ENCODE measurements around the gene RRP7A.
"Not testable (repeated sequence)": the region's sequence is repeated elsewhere in the genome, so short reads cannot be mapped to it uniquely, and the experiment has no call there.

Gene RRP7A

DNA sequence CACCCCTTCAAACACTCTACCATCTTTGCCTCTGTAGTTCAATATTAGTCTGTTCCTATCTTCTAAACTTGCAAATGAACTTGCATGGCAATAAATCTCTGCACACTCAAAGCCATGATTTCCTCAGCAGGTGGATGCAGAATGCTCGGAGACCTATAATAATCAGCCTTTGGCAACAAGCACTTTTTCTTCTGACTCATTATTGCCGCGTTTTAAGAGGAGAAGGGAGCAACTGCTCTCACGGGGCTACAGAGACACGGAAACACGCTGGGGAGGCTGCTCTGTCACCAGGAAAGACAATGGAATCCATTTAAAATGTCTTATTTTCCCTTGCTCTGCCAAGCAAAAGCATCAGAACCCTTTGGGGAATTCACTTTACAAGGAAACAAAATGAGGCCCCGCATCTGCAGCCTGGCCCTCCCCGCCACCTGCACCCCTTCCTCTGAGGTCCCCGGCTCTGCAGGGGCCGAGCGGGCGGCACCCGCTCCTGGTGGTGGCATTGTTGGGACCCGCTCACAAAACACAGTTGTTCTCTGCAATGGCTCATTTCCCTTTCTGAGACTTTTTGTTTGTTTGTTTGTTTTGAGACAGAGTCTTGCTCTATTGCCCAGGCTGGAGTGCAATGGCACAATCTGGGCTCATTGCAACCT, 15.6 kb upstream of the RRP7A start:
- not testable (repeated sequence) for DNase-seq

DNA sequence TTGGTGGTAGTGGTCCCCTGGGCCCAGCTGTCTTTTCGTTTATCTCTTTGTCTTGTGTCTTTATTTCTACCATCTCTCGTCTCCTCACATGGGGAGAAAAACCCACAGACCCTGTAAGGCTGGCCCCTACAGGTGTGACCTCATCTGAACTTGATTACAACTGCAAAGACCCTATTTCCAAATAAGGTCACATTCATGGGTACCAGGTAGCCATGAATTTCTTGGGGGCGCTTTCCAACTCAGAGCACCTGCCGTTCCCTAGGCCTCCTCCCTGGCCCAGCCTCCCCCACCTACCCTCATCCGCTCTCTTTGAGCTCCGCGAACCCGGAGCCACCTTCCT, 14.0 kb upstream of the RRP7A start:
- no peak for DNase-seq

DNA sequence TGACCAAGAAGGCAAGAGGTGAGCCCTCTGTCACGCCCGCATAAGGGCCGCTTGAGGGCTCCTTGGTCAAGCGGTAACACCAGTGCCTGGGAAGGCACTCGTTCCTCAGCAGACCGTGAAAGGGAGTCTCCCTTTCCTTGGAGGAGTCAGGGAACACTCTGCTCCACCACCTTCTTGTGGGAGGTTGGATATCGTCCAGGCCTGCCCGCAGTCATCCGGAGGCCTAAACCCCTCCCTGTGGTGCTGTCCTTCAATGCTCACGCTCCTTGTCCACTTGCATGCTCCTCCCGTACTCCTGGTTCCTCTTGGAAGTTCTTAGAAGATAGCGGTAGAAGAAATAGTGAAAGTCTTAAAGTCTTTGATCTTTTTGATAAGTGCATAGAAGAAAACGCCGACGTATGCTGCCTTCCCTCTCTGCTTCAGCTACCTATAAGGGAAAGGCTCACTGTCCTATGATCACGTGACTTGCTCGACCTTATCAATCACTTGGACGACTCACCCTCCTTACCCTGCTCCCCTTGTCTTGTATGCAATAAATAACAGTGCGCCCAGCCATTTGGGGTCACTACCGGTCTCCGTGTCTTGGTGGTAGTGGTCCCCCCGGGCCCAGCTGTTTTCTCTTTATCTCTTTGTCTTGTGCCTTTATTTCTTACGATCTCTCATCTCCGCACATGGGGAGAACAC, 11.9 kb upstream of the RRP7A start:
- not testable (repeated sequence) for DNase-seq

DNA sequence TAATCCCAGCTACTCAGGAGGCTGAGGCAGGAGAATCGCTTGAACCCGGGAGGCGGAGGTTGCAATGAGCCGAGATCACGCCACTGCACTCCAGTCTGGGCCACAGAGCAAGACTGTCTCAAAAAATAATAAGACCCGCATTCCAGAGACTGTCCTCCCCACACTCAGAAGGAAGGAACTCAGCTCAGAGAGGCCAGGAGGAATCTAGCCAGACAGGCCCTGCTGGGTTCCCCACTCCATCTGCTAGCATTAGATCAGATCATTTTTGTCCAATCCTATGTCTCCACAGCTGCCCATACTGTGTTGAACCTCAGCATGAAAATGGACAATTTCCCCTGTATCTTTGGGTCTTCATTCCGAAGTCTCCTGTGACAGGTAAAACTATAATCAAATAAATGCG, 9.8 kb upstream of the RRP7A start:
- DNase-seq, result not testable (repeated sequence)

DNA sequence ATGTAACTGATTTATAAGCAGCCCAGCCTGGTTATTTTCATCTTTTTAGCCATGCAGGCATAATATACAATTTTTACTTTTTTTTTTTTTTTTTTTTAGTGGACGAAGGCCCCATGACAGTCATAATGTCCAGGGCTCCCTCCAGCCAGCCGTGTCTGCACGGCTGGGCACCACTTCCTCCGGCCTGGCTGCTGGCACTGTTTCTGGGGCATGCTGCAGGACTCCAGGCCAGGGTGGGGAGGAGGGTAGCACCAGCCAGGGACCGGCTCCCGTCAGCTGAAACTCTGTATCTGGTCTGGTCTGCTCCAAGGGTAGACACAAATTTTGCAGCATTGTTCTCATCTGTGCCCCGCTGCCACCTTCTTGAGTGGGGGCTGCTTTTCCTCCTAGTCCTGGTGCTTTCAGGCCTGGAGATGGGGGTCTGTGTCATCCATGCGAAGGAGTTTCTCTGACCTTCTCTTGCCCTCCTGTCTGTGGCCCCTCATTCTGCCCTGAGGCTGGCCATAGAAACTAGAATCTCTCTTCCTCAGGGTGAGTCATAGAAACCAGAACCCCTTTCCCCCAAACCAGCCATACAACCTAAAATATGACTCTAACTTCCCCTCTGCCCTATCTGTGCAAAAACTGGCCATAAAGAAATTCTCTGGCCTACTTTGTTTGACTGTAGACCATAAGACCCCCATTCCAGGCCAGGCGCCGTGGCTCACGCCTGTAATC, 9.2 kb upstream of the RRP7A start:
- no peak for DNase-seq

DNA sequence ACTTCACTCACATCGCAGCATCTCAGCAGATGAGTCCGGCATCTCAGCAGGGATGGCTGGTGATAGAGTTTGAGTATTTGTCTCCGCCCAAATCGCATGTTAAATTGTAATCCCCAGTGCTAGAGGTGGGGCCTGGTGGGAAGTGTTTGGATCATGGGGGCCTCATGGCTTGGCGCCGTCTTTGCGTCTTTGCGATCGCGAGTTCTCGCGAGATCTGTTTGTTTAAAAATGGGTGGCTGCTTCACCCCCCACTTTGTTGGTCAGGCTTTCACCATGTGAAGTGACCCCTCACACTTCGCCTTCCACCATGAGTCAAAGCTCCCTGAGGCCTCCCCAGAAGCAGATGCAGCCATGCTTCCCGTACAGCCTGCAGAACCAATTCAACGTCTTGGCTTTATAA, 3.0 kb upstream of the RRP7A start:
- DNase-seq, result no peak

DNA sequence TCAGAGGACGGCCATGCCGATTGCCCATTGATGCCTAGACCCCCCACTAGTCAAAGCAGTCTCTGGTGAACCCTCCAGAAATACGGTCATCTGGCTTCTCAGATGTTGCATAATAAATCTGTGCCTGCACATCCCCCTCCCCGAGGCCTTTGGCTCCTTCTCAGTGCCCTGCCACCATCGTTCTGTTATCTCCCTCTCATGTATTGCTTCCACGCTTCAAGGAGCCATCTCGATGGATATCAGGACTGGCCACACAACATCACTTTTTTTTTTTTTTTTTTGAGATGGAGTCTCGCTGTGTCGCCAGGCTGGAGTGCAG, 1.6 kb upstream of the RRP7A start:
- DNase-seq, result no peak

DNA sequence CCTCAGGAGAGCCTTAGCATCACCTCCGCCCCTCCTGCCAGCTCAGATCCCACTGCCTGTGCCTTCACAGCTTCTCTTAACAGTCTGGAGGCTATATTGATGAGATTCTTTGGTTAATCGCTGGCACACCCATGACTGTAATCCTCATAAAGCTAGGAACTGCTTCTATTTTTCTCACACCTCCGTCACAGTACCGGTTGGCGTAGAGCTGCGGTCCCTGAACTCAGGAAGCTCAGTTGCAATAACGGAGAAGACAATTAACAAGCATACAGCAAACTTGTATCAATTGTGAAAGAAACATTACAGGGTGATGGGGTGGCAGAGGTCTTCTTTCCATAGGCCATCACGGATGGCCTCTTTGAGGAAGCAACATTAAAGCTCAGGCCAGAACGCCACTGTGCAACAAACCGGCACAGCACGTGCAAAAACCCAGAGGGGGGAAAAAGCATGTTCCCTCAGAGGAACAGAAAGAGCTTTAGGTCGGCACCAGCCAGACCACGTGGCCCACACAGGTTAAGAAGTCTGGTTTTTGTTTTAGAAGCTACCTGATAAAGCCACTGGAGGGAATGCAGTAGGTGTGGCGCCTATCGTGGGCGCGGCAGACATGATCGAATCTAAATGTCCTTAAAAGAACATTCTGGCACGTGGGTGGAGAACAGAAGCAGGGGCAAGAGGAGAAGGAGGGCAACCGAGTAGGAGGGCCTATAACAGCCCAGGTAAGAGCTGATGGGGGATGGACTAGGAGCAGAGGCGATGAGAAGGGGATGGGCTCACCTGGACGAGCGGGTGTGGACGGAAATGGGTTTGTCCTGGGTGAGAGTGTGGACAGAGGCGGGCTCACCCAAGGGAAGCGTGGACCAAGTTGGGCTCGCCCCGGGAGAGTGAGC, 715 bp downstream of the RRP7A start:
- DNase-seq, result not testable (repeated sequence)

DNA sequence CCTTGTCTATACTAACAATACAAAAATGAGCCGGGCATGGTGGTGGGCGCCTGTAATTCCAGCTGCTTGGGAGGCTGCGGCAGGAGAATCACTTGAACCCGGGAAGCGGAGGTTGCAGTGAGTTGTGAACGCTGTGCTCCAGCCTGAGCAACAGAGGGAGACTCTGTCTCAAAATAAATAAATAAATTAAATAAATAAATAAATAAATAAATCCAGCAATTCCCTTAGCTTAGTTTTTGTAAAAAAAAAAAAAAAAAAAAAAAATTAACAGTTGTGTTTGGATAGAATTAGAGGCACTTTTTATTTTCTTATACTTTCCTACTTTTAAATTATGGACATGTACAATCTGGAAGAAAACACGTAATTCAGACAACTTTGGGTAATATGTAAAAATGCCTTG, 2.5 kb downstream of the RRP7A start:
- DNase-seq, result not testable (repeated sequence)

DNA sequence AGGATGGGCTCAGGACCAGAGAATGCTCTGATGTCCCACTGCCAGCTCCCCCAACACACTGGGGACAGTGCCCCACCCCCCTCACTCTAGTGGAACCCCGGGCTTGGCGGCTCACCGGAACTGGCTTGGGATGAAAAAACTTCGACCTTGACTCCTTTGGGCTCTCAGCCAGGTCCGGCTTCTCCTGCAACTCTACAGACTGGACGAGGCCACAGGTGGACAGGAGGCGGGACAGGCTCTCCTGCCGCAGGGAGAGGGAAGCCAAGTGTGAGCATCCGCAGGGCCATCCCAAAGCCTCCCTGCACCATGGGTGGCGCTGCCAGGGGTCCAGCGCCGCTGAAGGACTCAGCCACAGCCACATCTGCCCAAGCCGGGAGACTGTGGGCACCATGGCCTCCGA, 3.7 kb downstream of the RRP7A start:
- no peak for DNase-seq

DNA sequence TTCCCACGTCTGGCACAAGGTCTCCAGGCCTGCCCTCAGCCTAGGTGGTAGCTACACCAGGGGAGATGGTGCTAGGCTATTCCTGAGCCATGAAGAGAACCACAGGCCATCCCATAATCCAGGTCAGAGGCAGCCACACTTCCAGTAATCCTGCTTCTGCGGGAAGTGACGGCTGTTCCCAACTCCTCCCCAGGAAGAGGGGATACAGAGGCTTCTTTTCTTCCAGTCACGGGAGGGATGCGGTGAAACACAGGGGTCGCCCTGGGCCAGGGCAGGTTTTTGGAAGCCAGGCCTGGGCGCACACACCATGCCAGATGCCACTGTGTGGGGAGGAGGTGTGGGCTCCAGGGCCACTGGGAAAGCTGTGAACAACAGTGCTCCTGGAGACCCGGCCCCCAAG, 4.3 kb downstream of the RRP7A start:
- not testable (repeated sequence) for DNase-seq

DNA sequence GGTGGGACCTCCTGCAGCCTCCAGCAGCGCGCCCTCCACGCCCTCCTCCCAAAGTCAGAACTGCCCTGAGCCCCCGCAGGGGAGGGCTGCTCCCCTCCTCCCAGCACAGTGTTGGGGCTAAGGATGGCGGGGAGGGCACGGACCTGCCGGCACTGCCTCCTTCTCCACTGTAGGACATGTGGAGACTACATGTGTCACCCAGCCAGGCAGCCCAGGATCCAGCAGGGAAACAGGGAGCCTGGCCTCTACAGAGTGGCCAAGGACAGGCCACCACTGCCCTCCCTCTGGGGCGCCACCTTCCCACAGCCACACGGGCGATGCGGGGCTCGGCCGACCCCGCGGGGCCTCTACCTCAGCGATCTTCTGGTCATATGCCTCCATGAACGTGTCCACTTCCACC, 5.3 kb downstream of the RRP7A start:
- DNase-seq, result not testable (repeated sequence)

DNA sequence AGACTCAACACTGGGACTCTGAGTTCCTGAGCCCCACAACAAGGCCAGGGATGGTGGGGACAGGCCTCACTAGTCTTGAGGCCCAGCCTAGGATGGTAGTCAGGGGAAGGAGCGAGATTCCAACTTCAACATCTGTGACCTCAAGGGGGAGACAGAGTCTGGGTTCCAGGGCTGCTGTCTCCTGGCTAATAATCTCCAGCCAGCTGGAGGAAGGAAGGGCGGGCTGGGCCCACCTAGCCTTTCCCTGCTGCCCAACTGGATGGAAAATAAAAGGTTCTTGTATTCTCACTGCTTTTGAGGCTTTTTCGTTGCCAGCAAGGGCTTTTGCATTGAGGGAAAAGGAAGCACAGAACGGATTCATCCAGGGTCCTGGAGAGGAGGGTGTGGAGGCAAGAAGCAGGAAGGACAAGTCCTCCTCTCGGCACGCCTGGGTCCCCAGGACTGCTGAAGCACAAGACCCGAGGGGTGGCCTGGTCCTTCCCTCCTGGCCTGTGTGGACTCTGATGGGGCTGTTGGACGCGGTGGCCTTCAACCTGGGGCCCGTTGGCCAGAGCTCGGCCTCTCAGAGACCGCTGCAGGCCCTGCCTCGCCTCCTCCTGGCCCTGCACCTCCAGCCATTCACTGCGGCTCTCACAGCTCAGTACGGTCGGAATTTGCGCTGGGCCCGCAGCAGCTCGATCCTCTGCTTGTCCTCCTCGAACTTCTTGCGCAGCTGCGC, 7.2 kb downstream of the RRP7A start:
- not testable (repeated sequence) for DNase-seq

DNA sequence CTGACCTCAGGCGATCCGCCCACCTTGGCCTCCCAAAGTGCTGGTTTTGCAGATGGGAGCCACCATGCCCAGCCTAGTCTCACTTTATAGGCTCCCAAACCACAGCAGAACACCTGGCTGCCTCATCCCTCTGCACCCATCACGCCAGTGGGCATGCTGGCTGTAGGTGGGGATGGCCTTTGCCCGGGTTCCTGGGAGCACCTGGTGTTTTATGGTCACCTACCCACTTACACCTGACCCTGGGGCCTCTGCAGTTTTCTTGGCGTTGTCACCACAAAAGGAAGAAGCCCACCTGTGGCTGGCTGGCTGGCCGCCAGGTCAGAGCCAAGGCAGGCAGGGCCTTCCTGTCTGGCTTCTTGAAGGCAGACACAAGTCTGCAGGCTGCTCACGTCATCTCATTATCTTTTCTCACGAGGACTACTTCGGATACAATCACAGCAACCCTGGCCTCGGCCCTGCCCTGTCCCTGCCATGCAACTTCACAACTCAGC, 8.2 kb downstream of the RRP7A start:
- no peak for DNase-seq

DNA sequence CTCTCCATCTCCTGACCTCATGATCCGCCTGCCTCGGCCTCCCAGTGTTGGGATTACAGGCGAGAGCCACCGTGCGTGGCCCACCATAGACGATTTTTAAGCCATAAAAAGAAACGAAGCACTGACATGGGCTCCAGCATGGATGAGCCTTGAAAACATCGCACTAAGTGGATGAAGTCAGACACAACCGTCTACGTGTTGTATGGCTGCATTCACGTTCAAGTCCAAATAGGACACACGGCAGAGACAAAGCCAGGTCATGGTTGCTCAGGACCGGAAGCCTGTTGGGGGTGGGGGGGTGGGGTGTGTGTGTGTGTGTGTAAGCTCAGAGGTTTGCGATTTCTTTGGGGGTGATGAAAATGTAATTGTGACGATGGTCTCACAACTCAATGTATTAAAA, 10.0 kb downstream of the RRP7A start:
- DNase-seq, result no peak

DNA sequence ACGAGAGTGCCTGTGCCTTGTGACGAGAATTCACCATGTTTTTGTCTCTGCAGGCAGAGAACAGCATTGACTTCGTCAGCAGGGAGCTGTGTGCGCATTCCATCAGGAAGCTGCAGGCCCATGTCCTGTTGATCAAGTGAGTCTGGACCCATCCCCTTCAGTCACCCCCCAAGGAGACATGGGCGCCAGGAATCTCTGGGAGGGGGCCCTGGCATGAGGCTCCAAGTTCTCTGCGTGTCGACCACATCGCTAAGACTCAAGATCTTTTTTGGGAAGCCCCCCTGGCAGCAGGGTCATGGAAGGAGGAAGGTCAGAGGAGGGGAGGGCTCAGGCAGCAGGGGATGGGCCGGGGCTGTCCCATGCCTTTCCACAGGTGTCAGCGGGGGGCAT, 10.6 kb downstream of the RRP7A start:
- not testable (repeated sequence) for DNase-seq

DNA sequence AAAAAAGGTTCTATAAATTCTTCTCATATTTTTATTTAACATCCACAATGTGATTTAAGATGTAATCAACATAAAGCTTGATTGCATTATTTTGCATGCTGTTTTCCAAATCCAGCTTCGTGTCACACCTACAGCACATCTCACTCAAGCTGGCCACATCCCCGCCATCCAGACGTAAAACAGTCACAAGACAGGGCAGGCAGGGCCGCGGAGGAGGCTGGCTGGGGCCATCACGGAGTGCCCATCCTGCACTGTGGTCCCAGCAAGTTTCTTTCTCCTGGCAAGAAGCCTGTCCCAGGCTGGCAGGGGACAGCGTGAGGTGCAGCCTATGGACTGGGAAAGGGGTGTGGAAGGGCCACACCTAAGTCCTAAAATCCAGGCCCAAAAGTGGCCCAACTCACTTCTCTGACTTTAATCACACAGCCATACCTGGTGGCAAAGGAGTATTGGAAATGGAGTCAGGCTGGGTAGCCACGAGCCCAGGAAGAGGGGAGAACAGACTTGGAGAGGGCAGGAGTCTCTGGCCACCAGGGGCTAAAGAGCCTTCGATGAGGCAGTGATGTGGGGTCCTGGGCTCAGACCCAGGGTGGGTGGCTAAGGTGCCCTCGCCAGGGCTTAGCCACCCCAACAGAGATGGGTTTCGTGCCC, 11.1 kb downstream of the RRP7A start:
- DNase-seq, result not testable (repeated sequence)

DNA sequence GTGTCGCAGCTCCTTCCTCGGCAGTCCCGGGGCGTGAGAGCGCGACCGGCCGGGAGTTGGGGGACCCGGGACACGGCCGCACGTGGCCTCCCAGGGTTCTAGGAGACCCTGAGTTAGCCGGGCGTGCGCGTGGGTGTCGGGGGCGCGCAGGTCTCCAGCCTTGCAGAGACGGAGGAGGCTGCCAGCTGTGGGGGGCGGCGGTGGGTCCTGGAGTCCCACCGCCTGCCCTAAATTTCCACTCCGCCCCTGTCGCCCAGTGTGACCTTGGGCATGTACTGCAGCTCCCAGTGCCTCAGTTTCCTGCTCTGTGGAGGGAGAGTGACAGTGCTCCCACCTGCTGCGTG, 18.8 kb downstream of the RRP7A start:
- DNase-seq, result no peak

DNA sequence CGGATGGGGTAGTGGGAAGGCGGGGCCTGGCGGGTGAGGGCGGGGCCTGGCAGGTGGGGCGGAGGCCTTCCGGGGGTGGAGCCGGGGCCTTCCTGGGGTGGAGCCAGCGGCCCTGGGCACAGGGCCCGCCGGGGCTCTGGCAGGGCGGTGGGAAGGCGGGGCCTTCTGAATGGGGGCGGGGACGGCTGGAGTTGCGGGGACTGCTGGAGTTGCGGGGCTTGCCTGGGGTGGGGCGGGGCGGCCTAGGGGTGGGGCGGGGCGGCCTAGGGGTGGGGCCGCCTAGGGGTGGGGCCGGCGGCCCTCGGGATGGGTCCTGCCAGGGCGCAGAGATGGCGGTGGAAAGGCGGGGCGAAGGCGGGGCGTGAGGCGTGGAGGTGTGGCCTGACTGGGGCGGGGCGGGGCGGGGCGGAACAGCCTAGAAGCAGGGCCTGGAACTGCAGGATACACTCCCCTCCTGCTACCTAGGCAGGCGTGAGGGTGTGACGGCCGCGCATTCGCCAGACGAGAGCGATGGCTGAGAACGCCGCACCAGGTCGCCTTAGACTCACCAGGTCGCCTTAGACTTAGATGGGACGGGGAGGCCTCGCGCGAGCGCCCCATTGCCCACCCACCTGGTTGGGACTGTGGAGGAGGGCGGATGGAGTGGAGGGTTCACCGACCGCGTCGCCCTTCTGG, 19.3 kb downstream of the RRP7A start:
- DNase-seq, result no peak

DNA sequence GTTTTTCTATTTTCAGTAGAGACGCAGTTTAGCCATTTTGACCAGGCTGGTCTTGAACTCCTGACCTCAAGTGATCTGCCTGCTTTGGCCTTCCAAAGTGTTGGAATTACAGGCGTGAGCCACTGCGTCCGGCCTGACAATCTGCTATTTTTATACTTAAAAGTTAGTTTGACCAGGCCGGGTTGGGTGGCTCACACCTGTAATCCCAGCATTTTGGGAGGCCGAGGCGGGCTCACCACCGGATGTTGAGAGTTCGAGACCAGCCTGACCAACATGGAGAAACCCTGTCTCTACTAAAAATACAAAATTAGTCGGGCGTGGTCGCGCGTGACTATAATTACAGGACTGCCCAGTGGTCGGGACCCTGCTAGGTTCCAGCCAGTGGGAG, 19.8 kb downstream of the RRP7A start:
- not testable (repeated sequence) for DNase-seq

DNA sequence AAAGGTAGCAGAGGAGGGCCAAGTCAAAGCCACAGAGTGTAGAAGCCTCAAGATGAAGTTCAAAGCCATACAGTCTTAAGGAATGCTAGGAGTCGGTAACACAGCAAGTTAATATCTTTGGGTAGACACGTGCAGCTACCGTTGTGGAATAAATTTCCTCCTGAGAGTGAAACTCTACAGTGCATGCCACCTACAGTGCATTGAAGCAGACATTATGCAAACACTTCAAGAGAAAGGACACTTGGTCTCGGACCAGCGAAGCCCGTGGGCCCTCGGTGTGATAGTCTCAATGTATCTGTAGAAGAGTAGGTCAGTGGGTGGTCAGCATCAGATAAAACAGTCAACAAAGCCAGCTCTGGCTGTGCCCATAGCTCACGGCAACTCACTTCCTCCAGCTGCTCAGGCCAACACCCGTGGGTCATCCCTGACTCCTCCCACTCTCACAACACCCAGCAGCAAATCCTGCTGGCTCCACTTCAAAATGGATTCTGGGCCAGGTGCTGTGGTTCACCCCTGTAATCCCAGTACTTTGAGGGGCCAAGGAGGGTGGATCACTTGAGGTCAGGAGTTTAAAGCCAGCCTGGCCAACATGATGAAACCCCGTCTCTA, 24.0 kb downstream of the RRP7A start:
- DNase-seq, result not testable (repeated sequence)

Measured in NCI-H1436 treated with DMSO at 0.1 percent for 48 hours (cell line).